NCI-H345 treated with DMSO at 0.1 percent for 48 hours (cell line): ENCODE results near the gene GJA10.

Experiments
- DNase-seq: peaks from one replicate; lab custom pipeline; 2025; ENCODE audit not compliant: unreplicated experiment; lab: John Stamatoyannopoulos, UW

Gene GJA10

DNA sequence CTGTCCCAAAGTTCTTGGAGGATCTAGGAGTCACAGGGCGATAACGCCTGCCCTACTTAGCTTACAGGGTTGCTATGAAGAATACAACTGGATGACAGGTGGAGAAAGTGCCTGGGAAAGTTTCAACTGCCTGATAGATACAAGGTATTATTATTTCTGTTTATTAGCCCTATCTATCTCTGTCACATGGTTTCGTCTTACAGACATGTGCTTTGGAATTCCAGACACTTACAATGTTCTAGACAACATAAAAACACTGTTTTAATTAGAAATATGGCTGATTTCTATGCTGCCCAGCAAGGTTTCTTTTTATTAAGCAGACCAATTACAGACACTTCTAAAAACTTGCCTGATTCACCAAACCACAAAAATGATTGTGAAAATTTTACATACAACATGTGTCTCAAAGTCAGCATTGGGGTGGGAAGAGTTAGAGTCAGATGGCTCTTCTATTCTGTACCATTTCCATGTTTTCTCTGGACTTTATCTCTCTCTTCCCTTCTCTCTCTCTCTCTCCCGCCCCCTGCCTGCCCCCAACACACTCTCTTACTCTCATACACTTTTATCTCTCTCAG, 50.0 kb downstream of the GJA10 start:
- no peak for DNase-seq

GRCh38 chr6:89944826-89945407, 50.6 kb downstream of the GJA10 start:
- no peak for DNase-seq
